Measurements from ENCODE around the gene NKX2-3.

DNA sequence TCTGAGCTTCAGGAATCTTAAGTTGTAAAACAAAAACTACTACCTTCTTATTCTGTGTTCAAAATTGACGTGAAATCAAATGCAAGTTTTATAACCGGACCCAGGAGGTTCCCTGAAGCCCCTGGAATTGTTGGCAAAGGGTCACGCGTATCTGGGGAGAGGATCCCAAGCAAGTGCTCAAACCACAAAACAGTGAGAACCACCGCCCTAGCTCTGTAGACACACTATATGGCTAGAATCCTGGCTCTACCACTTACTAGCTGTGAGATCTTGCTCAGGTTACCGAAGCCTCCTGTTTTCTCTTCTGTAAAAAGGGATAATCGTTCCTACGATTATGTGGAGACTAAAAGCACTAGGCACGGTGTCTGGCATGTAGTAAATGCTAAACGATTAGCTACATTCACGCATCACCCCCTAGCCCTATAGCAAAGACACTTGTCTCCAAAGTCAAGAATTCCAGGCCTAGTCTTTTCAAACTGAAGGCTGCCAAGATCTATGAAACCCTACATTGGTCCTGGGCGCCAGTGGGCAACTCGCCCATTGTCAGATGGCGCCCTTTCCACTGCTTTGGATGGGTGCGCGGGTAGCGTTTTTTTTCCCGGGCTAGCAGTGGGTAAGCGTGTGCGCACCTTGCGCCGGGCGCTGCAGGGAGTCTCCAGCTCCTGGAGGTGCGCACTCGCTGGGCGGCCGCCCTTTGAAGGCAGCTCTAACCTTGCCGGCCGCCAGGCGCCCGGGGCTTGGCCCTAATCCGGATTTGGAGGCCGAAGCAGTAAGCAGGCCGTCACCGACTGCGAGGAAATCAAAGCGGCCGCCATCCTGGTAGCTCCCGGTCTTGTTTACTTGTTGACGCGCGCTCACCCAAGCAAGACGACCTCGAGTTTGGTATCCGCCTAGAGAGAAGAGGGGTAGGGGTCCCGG is 11.6 kb upstream of the NKX2-3 start:
- TF ChIP-seq, protein P1, sequence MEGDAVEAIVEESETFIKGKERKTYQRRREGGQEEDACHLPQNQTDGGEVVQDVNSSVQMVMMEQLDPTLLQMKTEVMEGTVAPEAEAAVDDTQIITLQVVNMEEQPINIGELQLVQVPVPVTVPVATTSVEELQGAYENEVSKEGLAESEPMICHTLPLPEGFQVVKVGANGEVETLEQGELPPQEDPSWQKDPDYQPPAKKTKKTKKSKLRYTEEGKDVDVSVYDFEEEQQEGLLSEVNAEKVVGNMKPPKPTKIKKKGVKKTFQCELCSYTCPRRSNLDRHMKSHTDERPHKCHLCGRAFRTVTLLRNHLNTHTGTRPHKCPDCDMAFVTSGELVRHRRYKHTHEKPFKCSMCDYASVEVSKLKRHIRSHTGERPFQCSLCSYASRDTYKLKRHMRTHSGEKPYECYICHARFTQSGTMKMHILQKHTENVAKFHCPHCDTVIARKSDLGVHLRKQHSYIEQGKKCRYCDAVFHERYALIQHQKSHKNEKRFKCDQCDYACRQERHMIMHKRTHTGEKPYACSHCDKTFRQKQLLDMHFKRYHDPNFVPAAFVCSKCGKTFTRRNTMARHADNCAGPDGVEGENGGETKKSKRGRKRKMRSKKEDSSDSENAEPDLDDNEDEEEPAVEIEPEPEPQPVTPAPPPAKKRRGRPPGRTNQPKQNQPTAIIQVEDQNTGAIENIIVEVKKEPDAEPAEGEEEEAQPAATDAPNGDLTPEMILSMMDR (IDR thresholded peaks at IDR 0.05), result no peak
- TF ChIP-seq POLR2A (IDR thresholded peaks at IDR 0.05; ENCODE audit: low read length), result no peak
- TF ChIP-seq EHMT2 (IDR thresholded peaks at IDR 0.05; ENCODE audit: low read depth), result no peak
- TF ChIP-seq REST (IDR thresholded peaks at IDR 0.05), result no peak
- TF ChIP-seq NR3C1 (IDR thresholded peaks at IDR 0.05), result no peak
- no peak for TF ChIP-seq POLR2AphosphoS2 (conservative IDR thresholded peaks at IDR 0.05; ENCODE audit: low read length)
- no peak for TF ChIP-seq HDAC2 (IDR thresholded peaks at IDR 0.05)
- TF ChIP-seq CBX8 (IDR thresholded peaks at IDR 0.05), result no peak

Data from A549 (cell line).